K562 (cell line): Measurements from ENCODE around the gene PLEKHN1. TPM values are rescaled to one million over a fixed set of nuclear protein-coding genes. Genes with fewer than 3 reads are reported as not detected.

Source experiments
- ATAC-seq: fragments of 200-7000 bp; cut with Tn5 transposase; 3 replicates; pipeline ENCODE4 v1.9.1; 2020; ENCODE audit warnings: moderate library complexity
- BruUV-seq: library from RNA; stranded (reverse); fragments of 400-500 nt; replicated peaks from 2 replicates; lab custom pipeline; 2021; lab: Mats Ljungman, UMichigan
- CTCF ChIA-PET: fragments of 300-600 bp; formaldehyde crosslinking; extraction: SDS; loops from one replicate; lab custom pipeline; 2021; ENCODE audit warnings: low intra/inter-chr PET ratio; lab: Yijun Ruan, JAX
- POLR2A ChIA-PET: fragments of 300-600, 350-650 bp; sonication (Branson Sonifier 250); formaldehyde crosslinking; extraction: SDS; loops from one replicate; lab custom pipeline; 2021; ENCODE audit warnings: antibody characterized with exemption, inconsistent platforms; lab: Yijun Ruan, JAX
- DNase-seq, 4 experiments: peaks; one replicate each; pipeline versions ENCODE4 v3.0.0 to v3.0.0-alpha.2; 2011 to 2018; ENCODE audit warnings: low spot score in 3 of 4, mixed read lengths in 3 of 4; ENCODE audit errors: extremely low read depth in 1 of 4
- FAIRE-seq: peaks from 2 replicates; lab custom pipeline; 2011; peaks lifted over from hg19 to GRCh38; lab: Jason Lieb, UNC
- H2AFZ ChIP-seq: 2 replicates; pipeline ENCODE4 v1.6.0; 2011; ENCODE audit warnings: low read depth, low read length, control low read depth, inconsistent platforms
- H3K27ac ChIP-seq: fragments of 200-600 bp; 3 replicates; pipeline ENCODE4 v1.8.0; 2011; ENCODE audit warnings: low read depth, mild to moderate bottlenecking, control low read depth, inconsistent platforms, low read length, moderate library complexity, mixed read lengths; ENCODE audit errors: extremely low read depth
- H3K27me3 ChIP-seq, 2 experiments: fragments of 300-600 bp in 1 of 2; 2 replicates in 1 of 2; 3 replicates in 1 of 2; pipeline versions ENCODE4 v1.6.0 to v1.8.0; 2011; ENCODE audit warnings: inconsistent platforms in 2 of 2, low read length in 2 of 2, mild to moderate bottlenecking in 1 of 2, mixed read lengths in 1 of 2, moderate library complexity in 1 of 2; ENCODE audit not compliant: control insufficient read depth in 2 of 2, insufficient read depth in 2 of 2
- H3K36me3 ChIP-seq: fragments of 300-600 bp; 3 replicates; pipeline ENCODE4 v1.8.0; 2011; ENCODE audit warnings: mild to moderate bottlenecking, low read length, inconsistent platforms; ENCODE audit not compliant: control insufficient read depth, insufficient read depth
- H3K4me1 ChIP-seq, 2 experiments: fragments of 200-600 bp in 1 of 2; replicated peaks in 1 of 2; 2 replicates in 1 of 2; 3 replicates in 1 of 2; pipeline versions ENCODE4 v1.5.1 to v1.8.0; 2011; ENCODE audit warnings: inconsistent platforms in 2 of 2, low read length in 2 of 2, mild to moderate bottlenecking in 1 of 2, mixed read lengths in 1 of 2, moderate library complexity in 1 of 2; ENCODE audit not compliant: control insufficient read depth in 2 of 2, insufficient read depth in 2 of 2
- H3K4me2 ChIP-seq: 2 replicates; pipeline ENCODE4 v1.6.1; 2011; ENCODE audit warnings: low read length, control low read depth, inconsistent platforms, mixed read lengths; ENCODE audit not compliant: insufficient read depth
- H3K4me3 ChIP-seq: fragments of 200-600 bp; sonication (generic), shearing (Covaris generic); 2 replicates; pipeline ENCODE4 v1.5.1; 2016; ENCODE audit warnings: control low read depth, inconsistent platforms
- H3K79me2 ChIP-seq: fragments of 200-600 bp; 3 replicates; pipeline ENCODE4 v1.8.0; 2011; ENCODE audit warnings: low read length, inconsistent platforms; ENCODE audit not compliant: control insufficient read depth, insufficient read depth
- H3K9ac ChIP-seq, 2 experiments: 2 replicates each; pipeline versions ENCODE4 v1.6.0 to v1.6.1; 2011; ENCODE audit warnings: low read depth in 2 of 2, low read length in 2 of 2, control low read depth in 1 of 2, inconsistent platforms in 1 of 2, mild to moderate bottlenecking in 1 of 2, mixed read lengths in 1 of 2; ENCODE audit not compliant: insufficient read depth in 1 of 2
- H3K9me1 ChIP-seq: one replicate; pipeline ENCODE4 v1.6.0; 2011; ENCODE audit warnings: inconsistent platforms, mild to moderate bottlenecking, low read length, moderate library complexity; ENCODE audit not compliant: control insufficient read depth, insufficient read depth
- H3K9me3 ChIP-seq: replicated peaks from 2 replicates; pipeline ENCODE4 v1.5.1; 2011; ENCODE audit warnings: low read depth, low read length, inconsistent platforms; ENCODE audit not compliant: control insufficient read depth, insufficient read depth
- H4K20me1 ChIP-seq: replicated peaks from 2 replicates; pipeline ENCODE4 v1.6.1; 2011; ENCODE audit warnings: low read length, inconsistent platforms, mixed read lengths; ENCODE audit not compliant: control insufficient read depth, insufficient read depth
- CHD2 ChIP-seq: IDR thresholded peaks from 2 replicates; pipeline ENCODE4 v1.6.1; 2011; ENCODE audit warnings: low read depth, low read length
- FOXO4 ChIP-seq: fragments of 450-650 bp; formaldehyde crosslinking; IDR thresholded peaks from 2 replicates; pipeline ENCODE4 v1.4.0; 2020; ENCODE audit warnings: mild to moderate bottlenecking, moderate library complexity
- POLR2G ChIP-seq: fragments of 200-400 bp; formaldehyde crosslinking; IDR thresholded peaks from 2 replicates; pipeline ENCODE4 v1.6.1; 2017; ENCODE audit warnings: low read depth, mild to moderate bottlenecking, antibody characterized with exemption, low read length, moderate library complexity
- RBFOX2 ChIP-seq: fragments of 200-400 bp; formaldehyde crosslinking; IDR thresholded peaks from 2 replicates; pipeline ENCODE4 v1.6.1; 2017; ENCODE audit warnings: low read depth, mild to moderate bottlenecking, low read length, moderate library complexity
- WGBS: fragments of 100-300 bp; shearing (Covaris generic); methylation state at CpG from one replicate; pipeline ENCODE4 v1.1.6; 2016; ENCODE audit warnings: low coverage, mixed read lengths; ENCODE audit not compliant: insufficient coverage; ENCODE audit errors: missing lambda C conversion rate; 5-methylcytosine and 5-hydroxymethylcytosine counted together
- in situ Hi-C: fragments of 300-500 bp; cut with MboI; formaldehyde crosslinking; loops from 4 replicates; pipeline ENCODE4 v1.15.0; 2018; ENCODE audit warnings: inconsistent platforms, mixed read lengths
- intact Hi-C: fragments of 100-400 bp; cut with micrococcal nuclease; formaldehyde crosslinking; loops from 2 replicates; pipeline ENCODE4 v1.14.2; 2022
- polyA plus RNA-seq, 8 experiments: library from polyadenylated mRNA; depleted of rRNA in 4 of 8; stranded (reverse) in 5 of 8; unstranded in 3 of 8; fragments of >200 nt; fragmentation: Nextera tagmentation in 2 of 8; fragmentation: Illumina TruSeq in 1 of 8; extraction: Ambion mirVana in 2 of 8; extraction: Trizol in 1 of 8; gene quantifications; 2 replicates each; pipeline versions ENCODE4 v1.2.1 to v1.2.3, GENCODE V29; 2011 to 2014; ENCODE audit warnings: inconsistent platforms in 1 of 8, missing spikeins in 1 of 8
- total RNA-seq, 7 experiments: library from RNA; depleted of rRNA in 6 of 7; stranded (reverse); fragments of >200 nt in 6 of 7; fragmentation: Illumina TruSeq in 2 of 7; extraction: Trizol in 2 of 7; gene quantifications; 2 replicates each; pipeline versions ENCODE4 v1.2.1 to v1.2.3, GENCODE V29; 2011 to 2021; ENCODE audit warnings: low replicate concordance in 1 of 7

PLEKHN1 gene
- total and polyA plus RNA-seq, 9 of the 15 experiments (the other 6 are each of a cell fraction or from before 2014, with no cell fraction given): 0.07 to 1.5 (median 0.13) TPM; not detected in 2

- no peak overlapping the region for H3K4me3 ChIP-seq
- peaks cover 15% of the 10 kb centered on the region for H4K20me1 ChIP-seq
- no peaks in the 10 kb centered on the region for H3K27me3 ChIP-seq
- no peak overlapping the region for H3K27ac ChIP-seq
- peaks cover 36% of the 10 kb centered on the region for H3K79me2 ChIP-seq
- in situ Hi-C loops: no loop called here
- FAIRE-seq: no peak
- H3K9me3 ChIP-seq: no peaks in the 10 kb centered on the region
- WGBS: 95% methylated on average over 13 of the region's 13 CpGs
- no peak overlapping the region; a peak in 1 of 4 replicates for H3K9ac ChIP-seq
- ATAC-seq: no peak
- no peak overlapping the region for H2AFZ ChIP-seq
- ChIA-PET POLR2A (interaction anchor here (0.6 to 1.5 kb wide), 3 partner anchors 13 to 48 kb away, joined by 3 to 4 read pairs (median 3); no protein-coding TSS in a partner anchor), CTCF (no interaction called here)
- no peak for TF ChIP-seq FOXO4
- TF ChIP-seq POLR2G: 0 out of 2 replicates have a peak, but pooled peaks have one; percentile 41
- peak; percentile 55 for TF ChIP-seq RBFOX2
- intact Hi-C loops: no loop called here
- BruUV-seq: no TSS peak
- no peak overlapping the region for H3K4me2 ChIP-seq
- H3K4me1 ChIP-seq: peaks cover 7 to 56% of the 10 kb centered on the region in 2 experiments; a peak in 4 of 5 replicates
- DNase-seq: no peak
- H3K9me1 ChIP-seq: no peaks in the 10 kb centered on the region
- H3K36me3 ChIP-seq: peaks cover 79% of the 10 kb centered on the region
These were observed 11.4 kb upstream of the PLEKHN1 start for GRCh38 chr1:954927-955326.

- no peak overlapping the region; a peak in 1 of 4 replicates for H3K9ac ChIP-seq
- CTCF ChIA-PET: no interaction called here
- no peak overlapping the region for H3K4me3 ChIP-seq
- H3K27me3 ChIP-seq: no peaks in the 10 kb centered on the region
- WGBS: 94% methylated on average over 3 of the region's 6 CpGs
- intact Hi-C loops: no loop called here
- H3K4me1 ChIP-seq: peaks cover 7 to 61% of the 10 kb centered on the region in 2 experiments; a peak in 4 of 5 replicates
- H3K9me1 ChIP-seq: no peaks in the 10 kb centered on the region
- in situ Hi-C loops: no loop called here
- ATAC-seq (no peak), FAIRE-seq (no peak), DNase-seq (no peak)
- no peak overlapping the region for H3K4me2 ChIP-seq
- TF ChIP-seq CHD2 (no peak), RBFOX2 (peak; percentile 19; the same call in 1 of the 2 replicates)
- no peaks in the 10 kb centered on the region for H3K9me3 ChIP-seq
- POLR2A ChIA-PET: interaction anchor here (0.6 to 1.5 kb wide), 3 partner anchors 14 to 49 kb away, joined by 3 to 4 read pairs (median 3); no protein-coding TSS in a partner anchor
- H4K20me1 ChIP-seq: peaks cover 10% of the 10 kb centered on the region
- H3K79me2 ChIP-seq: peaks cover 33% of the 10 kb centered on the region
- H3K36me3 ChIP-seq: peaks cover 74% of the 10 kb centered on the region
- no peak overlapping the region for H3K27ac ChIP-seq
- H2AFZ ChIP-seq: no peak overlapping the region
- no TSS peak for BruUV-seq
These were observed 10.8 kb upstream of the PLEKHN1 start for GRCh38 chr1:955474-955873.
